Measurements from ENCODE around the gene SUGP2. TPM values are rescaled to one million over a fixed set of nuclear protein-coding genes. Genes with fewer than 3 reads are reported as not detected.

Gene SUGP2
- total and polyA plus RNA-seq, 9 of the 15 experiments (the other 6 are each of a cell fraction or from before 2014, with no cell fraction given) = 13.1 to 101 (median 63.1) TPM

DNA sequence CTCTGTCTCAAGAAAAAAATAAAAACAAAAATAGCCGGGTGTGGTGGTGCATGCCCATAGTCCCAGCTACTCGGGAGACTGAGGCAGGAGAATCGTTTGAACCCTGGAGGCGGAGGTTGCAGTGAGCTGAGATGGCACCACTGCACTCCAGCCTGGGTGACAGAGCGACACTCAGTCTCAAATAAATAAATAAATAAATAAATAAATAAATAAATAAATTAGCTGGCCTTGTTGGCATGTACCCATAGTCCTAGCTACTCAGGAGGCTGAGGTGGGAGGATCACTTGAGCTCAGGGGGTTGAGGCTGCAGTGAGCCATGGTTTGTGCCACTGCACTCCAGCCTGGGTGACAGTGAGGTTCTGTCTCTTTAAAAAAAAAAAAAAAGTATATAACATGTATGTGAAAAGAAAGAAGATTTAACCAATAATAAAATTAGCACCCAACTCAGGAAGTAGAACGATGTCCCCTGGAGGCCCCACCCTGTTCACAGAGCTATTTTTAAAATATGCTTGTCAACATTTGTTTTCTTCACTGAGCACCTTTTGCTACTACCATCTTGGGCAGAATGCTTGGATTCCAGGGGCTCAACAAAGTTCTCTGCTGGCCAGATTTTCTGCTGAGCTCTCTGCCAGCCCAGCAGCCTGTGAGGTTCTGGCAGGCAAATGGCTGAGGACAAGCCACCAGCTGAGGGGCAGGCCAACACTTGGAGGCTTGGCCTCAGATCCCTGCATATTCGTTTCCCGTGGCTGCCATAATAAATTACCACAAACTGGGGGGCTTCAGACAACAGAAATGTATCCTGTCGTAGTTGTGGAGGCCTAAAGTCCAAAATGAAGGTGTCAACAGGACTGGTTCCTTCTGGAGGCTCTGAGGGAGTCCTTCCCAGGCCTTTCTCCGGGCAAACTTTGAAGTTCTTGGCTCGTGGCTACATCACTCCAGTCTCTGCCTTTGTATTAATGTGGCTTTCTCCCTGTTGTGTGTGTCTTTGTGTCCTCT lies 35.6 kb upstream of the SUGP2 start:
- H3K36me3 ChIP-seq (ENCODE audit: control insufficient read depth, insufficient read depth, low read length) = peaks cover 24% of the 10 kb centered on the region; the same call in 2 of the 3 replicates
- TF ChIP-seq ELF4 (CRISPR knock-in tag; IDR thresholded peaks at IDR 0.05) (no peak), NFIX (CRISPR knock-in tag; IDR thresholded peaks at IDR 0.05; ENCODE audit: low read depth) (no peak), ZNF384 (IDR thresholded peaks at IDR 0.05; ENCODE audit: low read depth, low read length) (peak; percentile 46), ZNF197 (CRISPR knock-in tag; IDR thresholded peaks at IDR 0.05; ENCODE audit: low read depth) (no peak), PURB (CRISPR knock-in tag; IDR thresholded peaks at IDR 0.05; ENCODE audit: low read depth) (no peak)
- TF ChIP-seq, protein P1, sequence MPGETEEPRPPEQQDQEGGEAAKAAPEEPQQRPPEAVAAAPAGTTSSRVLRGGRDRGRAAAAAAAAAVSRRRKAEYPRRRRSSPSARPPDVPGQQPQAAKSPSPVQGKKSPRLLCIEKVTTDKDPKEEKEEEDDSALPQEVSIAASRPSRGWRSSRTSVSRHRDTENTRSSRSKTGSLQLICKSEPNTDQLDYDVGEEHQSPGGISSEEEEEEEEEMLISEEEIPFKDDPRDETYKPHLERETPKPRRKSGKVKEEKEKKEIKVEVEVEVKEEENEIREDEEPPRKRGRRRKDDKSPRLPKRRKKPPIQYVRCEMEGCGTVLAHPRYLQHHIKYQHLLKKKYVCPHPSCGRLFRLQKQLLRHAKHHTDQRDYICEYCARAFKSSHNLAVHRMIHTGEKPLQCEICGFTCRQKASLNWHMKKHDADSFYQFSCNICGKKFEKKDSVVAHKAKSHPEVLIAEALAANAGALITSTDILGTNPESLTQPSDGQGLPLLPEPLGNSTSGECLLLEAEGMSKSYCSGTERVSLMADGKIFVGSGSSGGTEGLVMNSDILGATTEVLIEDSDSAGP (CRISPR knock-in tag; IDR thresholded peaks at IDR 0.05) = peak; percentile 60; the same call in 1 of the 2 replicates
- in situ Hi-C loops (cut with MboI) = no loop called here

More for the DNA sequence above, 35.6 kb upstream of the SUGP2 start:
- intact Hi-C loops (cut with micrococcal nuclease) = no loop called here
- CTCF ChIA-PET (ENCODE audit: low intra/inter-chr PET ratio) = no interaction called here
- Histone ChIP-seq H3K27ac (ENCODE audit: extremely low read depth, low read depth, low read length) (peak overlapping the region; percentile 45; the same call in 1 of the 3 replicates), H3K9me3 (replicated peaks; ENCODE audit: control insufficient read depth, insufficient read depth, low read depth, low read length) (no peaks in the 10 kb centered on the region), H3K9ac (ENCODE audit: insufficient read depth in 1 of 2, low read depth in 2 of 2, low read length in 2 of 2) (peak overlapping the region in 1 of 2 experiments; percentile 84; a peak in 1 of 4 replicates), H3K4me1 (replicated peaks in 1 of 2; ENCODE audit: control insufficient read depth in 2 of 2, insufficient read depth in 2 of 2, low read length in 2 of 2) (peaks cover 16 to 21% of the 10 kb centered on the region in 2 experiments; a peak in 4 of 5 replicates), H3K9me1 (ENCODE audit: control insufficient read depth, insufficient read depth, low read length) (no peaks in the 10 kb centered on the region), H3K4me3 (no peak overlapping the region), H3K4me2 (ENCODE audit: insufficient read depth, low read length) (no peak overlapping the region), H3K79me2 (ENCODE audit: control insufficient read depth, insufficient read depth, low read length) (peaks cover 69% of the 10 kb centered on the region), H2AFZ (ENCODE audit: low read depth, low read length) (no peak overlapping the region), H4K20me1 (replicated peaks; ENCODE audit: control insufficient read depth, insufficient read depth, low read length) (no peaks in the 10 kb centered on the region; the same call in 1 of the 2 replicates), H3K27me3 (ENCODE audit: control insufficient read depth in 2 of 2, insufficient read depth in 2 of 2, low read length in 2 of 2) (no peaks in the 10 kb centered on the region)
- ATAC-seq (no peak), DNase-seq (ENCODE audit: extremely low read depth in 1 of 4, low spot score in 3 of 4) (no peak), FAIRE-seq (no peak)
- no TSS peak for BruUV-seq (replicated peaks)
- POLR2A ChIA-PET = interaction anchor here (0.9 to 1.0 kb wide), 2 partner anchors 9 kb away, joined by 3 to 4 read pairs; no protein-coding TSS in a partner anchor
- WGBS (ENCODE audit: insufficient coverage, low coverage, missing lambda C conversion rate) = 84% methylated on average over 11 of the region's 11 CpGs

Measured in K562 (cell line).